K562 (cell line): ENCODE data around the gene SRGAP3. TPM values are rescaled to one million over a fixed set of nuclear protein-coding genes. Genes with fewer than 3 reads are reported as not detected.

ENCODE experiments used
- ATAC-seq: fragments of 200-7000 bp; cut with Tn5 transposase; 3 replicates; pipeline ENCODE4 v1.9.1; 2020; ENCODE audit warnings: moderate library complexity
- BruUV-seq: library from RNA; stranded (reverse); fragments of 400-500 nt; replicated peaks from 2 replicates; lab custom pipeline; 2021; lab: Mats Ljungman, UMichigan
- CTCF ChIA-PET: fragments of 300-600 bp; formaldehyde crosslinking; extraction: SDS; loops from one replicate; lab custom pipeline; 2021; ENCODE audit warnings: low intra/inter-chr PET ratio; lab: Yijun Ruan, JAX
- POLR2A ChIA-PET: fragments of 300-600, 350-650 bp; sonication (Branson Sonifier 250); formaldehyde crosslinking; extraction: SDS; loops from one replicate; lab custom pipeline; 2021; ENCODE audit warnings: antibody characterized with exemption, inconsistent platforms; lab: Yijun Ruan, JAX
- DNase-seq, 4 experiments: peaks; one replicate each; pipeline versions ENCODE4 v3.0.0 to v3.0.0-alpha.2; 2011 to 2018; ENCODE audit warnings: low spot score in 3 of 4, mixed read lengths in 3 of 4; ENCODE audit errors: extremely low read depth in 1 of 4
- FAIRE-seq: peaks from 2 replicates; lab custom pipeline; 2011; peaks lifted over from hg19 to GRCh38; lab: Jason Lieb, UNC
- H2AFZ ChIP-seq: 2 replicates; pipeline ENCODE4 v1.6.0; 2011; ENCODE audit warnings: low read depth, low read length, control low read depth, inconsistent platforms
- H3K27ac ChIP-seq: fragments of 200-600 bp; 3 replicates; pipeline ENCODE4 v1.8.0; 2011; ENCODE audit warnings: low read depth, mild to moderate bottlenecking, control low read depth, inconsistent platforms, low read length, moderate library complexity, mixed read lengths; ENCODE audit errors: extremely low read depth
- H3K27me3 ChIP-seq, 2 experiments: fragments of 300-600 bp in 1 of 2; 2 replicates in 1 of 2; 3 replicates in 1 of 2; pipeline versions ENCODE4 v1.6.0 to v1.8.0; 2011; ENCODE audit warnings: inconsistent platforms in 2 of 2, low read length in 2 of 2, mild to moderate bottlenecking in 1 of 2, mixed read lengths in 1 of 2, moderate library complexity in 1 of 2; ENCODE audit not compliant: control insufficient read depth in 2 of 2, insufficient read depth in 2 of 2
- H3K36me3 ChIP-seq: fragments of 300-600 bp; 3 replicates; pipeline ENCODE4 v1.8.0; 2011; ENCODE audit warnings: mild to moderate bottlenecking, low read length, inconsistent platforms; ENCODE audit not compliant: control insufficient read depth, insufficient read depth
- H3K4me1 ChIP-seq, 2 experiments: fragments of 200-600 bp in 1 of 2; replicated peaks in 1 of 2; 2 replicates in 1 of 2; 3 replicates in 1 of 2; pipeline versions ENCODE4 v1.5.1 to v1.8.0; 2011; ENCODE audit warnings: inconsistent platforms in 2 of 2, low read length in 2 of 2, mild to moderate bottlenecking in 1 of 2, mixed read lengths in 1 of 2, moderate library complexity in 1 of 2; ENCODE audit not compliant: control insufficient read depth in 2 of 2, insufficient read depth in 2 of 2
- H3K4me2 ChIP-seq: 2 replicates; pipeline ENCODE4 v1.6.1; 2011; ENCODE audit warnings: low read length, control low read depth, inconsistent platforms, mixed read lengths; ENCODE audit not compliant: insufficient read depth
- H3K4me3 ChIP-seq: fragments of 200-600 bp; sonication (generic), shearing (Covaris generic); 2 replicates; pipeline ENCODE4 v1.5.1; 2016; ENCODE audit warnings: control low read depth, inconsistent platforms
- H3K79me2 ChIP-seq: fragments of 200-600 bp; 3 replicates; pipeline ENCODE4 v1.8.0; 2011; ENCODE audit warnings: low read length, inconsistent platforms; ENCODE audit not compliant: control insufficient read depth, insufficient read depth
- H3K9ac ChIP-seq, 2 experiments: 2 replicates each; pipeline versions ENCODE4 v1.6.0 to v1.6.1; 2011; ENCODE audit warnings: low read depth in 2 of 2, low read length in 2 of 2, control low read depth in 1 of 2, inconsistent platforms in 1 of 2, mild to moderate bottlenecking in 1 of 2, mixed read lengths in 1 of 2; ENCODE audit not compliant: insufficient read depth in 1 of 2
- H3K9me1 ChIP-seq: one replicate; pipeline ENCODE4 v1.6.0; 2011; ENCODE audit warnings: inconsistent platforms, mild to moderate bottlenecking, low read length, moderate library complexity; ENCODE audit not compliant: control insufficient read depth, insufficient read depth
- H3K9me3 ChIP-seq: replicated peaks from 2 replicates; pipeline ENCODE4 v1.5.1; 2011; ENCODE audit warnings: low read depth, low read length, inconsistent platforms; ENCODE audit not compliant: control insufficient read depth, insufficient read depth
- H4K20me1 ChIP-seq: replicated peaks from 2 replicates; pipeline ENCODE4 v1.6.1; 2011; ENCODE audit warnings: low read length, inconsistent platforms, mixed read lengths; ENCODE audit not compliant: control insufficient read depth, insufficient read depth
- CREM ChIP-seq: IDR thresholded peaks from 2 replicates; pipeline ENCODE4 v1.6.1; 2014; ENCODE audit warnings: antibody characterized with exemption, low read depth
- DIDO1 ChIP-seq: fragments of 450-650 bp; IDR thresholded peaks from 2 replicates; pipeline ENCODE4 v1.6.1; 2016; ENCODE audit warnings: low read depth, missing biosample characterization, missing genetic modification characterization
- FIP1L1 ChIP-seq: fragments of 200-400 bp; formaldehyde crosslinking; IDR thresholded peaks from 2 replicates; pipeline ENCODE4 v1.6.1; 2018; ENCODE audit warnings: mild to moderate bottlenecking, low read depth, low read length; ENCODE audit not compliant: poor library complexity, severe bottlenecking
- PTBP1 ChIP-seq: fragments of 200-400 bp; formaldehyde crosslinking; IDR thresholded peaks from 2 replicates; pipeline ENCODE4 v1.6.1; 2017; ENCODE audit warnings: low read depth, low read length
- STAG1 ChIP-seq: sonication (generic); formaldehyde crosslinking; IDR thresholded peaks from 2 replicates; pipeline ENCODE4 v1.5.0; 2020; ENCODE audit warnings: missing genetic modification reagents, borderline replicate concordance
- TAF1 ChIP-seq: IDR thresholded peaks from 2 replicates; pipeline ENCODE4 v1.6.1; 2011; ENCODE audit warnings: mild to moderate bottlenecking, low read length, moderate library complexity; ENCODE audit not compliant: insufficient read depth, control insufficient read depth, severe bottlenecking; ENCODE audit errors: extremely low read depth
- TCF7L2 ChIP-seq: fragments of 150-350 bp; IDR thresholded peaks from 2 replicates; pipeline ENCODE4 v1.6.1; 2016; ENCODE audit warnings: low read depth, mild to moderate bottlenecking, low read length, moderate library complexity
- ZNF134 ChIP-seq: fragments of 250-450 bp; sonication (Bioruptor Pico); conservative IDR thresholded peaks from 2 replicates; pipeline ENCODE4 v1.4.0; 2020
- ZNF165 ChIP-seq: fragments of 250-450 bp; sonication (Bioruptor Pico); IDR thresholded peaks from 2 replicates; pipeline ENCODE4 v1.4.0; 2020; ENCODE audit warnings: borderline replicate concordance
- ZNF764 ChIP-seq: fragments of 250-450 bp; sonication (Bioruptor Pico); IDR thresholded peaks from 2 replicates; pipeline ENCODE4 v1.4.0; 2020; ENCODE audit warnings: low read depth, mild to moderate bottlenecking, moderate library complexity
- WGBS: fragments of 100-300 bp; shearing (Covaris generic); methylation state at CpG from one replicate; pipeline ENCODE4 v1.1.6; 2016; ENCODE audit warnings: low coverage, mixed read lengths; ENCODE audit not compliant: insufficient coverage; ENCODE audit errors: missing lambda C conversion rate; 5-methylcytosine and 5-hydroxymethylcytosine counted together
- in situ Hi-C: fragments of 300-500 bp; cut with MboI; formaldehyde crosslinking; loops from 4 replicates; pipeline ENCODE4 v1.15.0; 2018; ENCODE audit warnings: inconsistent platforms, mixed read lengths
- intact Hi-C: fragments of 100-400 bp; cut with micrococcal nuclease; formaldehyde crosslinking; loops from 2 replicates; pipeline ENCODE4 v1.14.2; 2022
- polyA plus RNA-seq, 8 experiments: library from polyadenylated mRNA; depleted of rRNA in 4 of 8; stranded (reverse) in 5 of 8; unstranded in 3 of 8; fragments of >200 nt; fragmentation: Nextera tagmentation in 2 of 8; fragmentation: Illumina TruSeq in 1 of 8; extraction: Ambion mirVana in 2 of 8; extraction: Trizol in 1 of 8; gene quantifications; 2 replicates each; pipeline versions ENCODE4 v1.2.1 to v1.2.3, GENCODE V29; 2011 to 2014; ENCODE audit warnings: inconsistent platforms in 1 of 8, missing spikeins in 1 of 8
- total RNA-seq, 7 experiments: library from RNA; depleted of rRNA in 6 of 7; stranded (reverse); fragments of >200 nt in 6 of 7; fragmentation: Illumina TruSeq in 2 of 7; extraction: Trizol in 2 of 7; gene quantifications; 2 replicates each; pipeline versions ENCODE4 v1.2.1 to v1.2.3, GENCODE V29; 2011 to 2021; ENCODE audit warnings: low replicate concordance in 1 of 7
- TF ChIP-seq, protein P1 (sequence below): fragments of 250-450 bp; sonication (Bioruptor Pico); IDR thresholded peaks from 2 replicates; pipeline ENCODE4 v1.4.0; 2020; ENCODE audit warnings: mild to moderate bottlenecking, moderate library complexity
- TF ChIP-seq, protein P2 (sequence below): sonication (generic); formaldehyde crosslinking; IDR thresholded peaks from 2 replicates; pipeline ENCODE4 v1.8.1; 2022; ENCODE audit warnings: missing genetic modification reagents
- TF ChIP-seq, protein P3 (sequence below): fragments of 450-650 bp; IDR thresholded peaks from 2 replicates; pipeline ENCODE4 v1.6.1; 2016; ENCODE audit warnings: antibody characterized with exemption
- TF ChIP-seq, protein P4 (sequence below): fragments of 250-450 bp; sonication (Bioruptor Pico); IDR thresholded peaks from 2 replicates; pipeline ENCODE4 v1.5.1; 2021; ENCODE audit warnings: mild to moderate bottlenecking

SRGAP3 gene
- total and polyA plus RNA-seq, 9 of the 15 experiments (the other 6 are each of a cell fraction or from before 2014, with no cell fraction given), result 0.11 to 0.85 (median 0.35) TPM; not detected in 2

DNA sequence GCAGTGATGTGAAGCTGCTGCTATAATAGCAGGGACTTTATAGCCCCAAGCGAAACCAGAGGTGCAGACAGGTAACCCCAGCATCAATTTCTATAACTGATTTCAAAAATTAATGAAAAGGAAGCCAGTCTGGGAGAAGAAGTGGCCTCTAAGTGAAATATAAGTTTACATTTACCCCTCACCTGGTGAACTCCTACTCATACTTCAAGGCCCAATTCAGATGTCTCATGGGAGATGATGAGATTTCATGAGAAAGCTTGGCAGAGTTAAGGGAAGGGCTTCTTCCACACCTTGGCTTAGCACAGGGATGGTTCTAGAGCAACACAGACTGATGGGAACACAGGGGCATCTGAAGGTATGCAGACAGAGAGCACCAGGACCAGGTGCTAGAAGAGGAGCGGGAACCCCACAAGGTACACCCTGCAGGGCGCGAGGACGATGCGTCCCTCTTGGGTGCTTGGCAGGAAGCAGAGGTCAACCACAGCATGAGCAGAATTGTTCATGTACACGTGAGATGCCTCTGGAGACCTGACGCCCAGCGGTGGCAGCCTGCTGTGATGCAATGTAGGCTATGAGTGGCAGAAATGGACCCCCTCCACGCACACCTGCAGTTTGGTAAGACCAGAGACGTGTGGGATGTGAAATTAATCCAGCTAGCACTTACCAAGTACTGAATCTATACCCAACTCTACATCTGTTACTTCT is 102.9 kb downstream of the SRGAP3 start (continued):
- TF ChIP-seq DIDO1 (tag) (no peak), ZNF764 (CRISPR knock-in tag) (no peak)
- TF ChIP-seq, protein P1, sequence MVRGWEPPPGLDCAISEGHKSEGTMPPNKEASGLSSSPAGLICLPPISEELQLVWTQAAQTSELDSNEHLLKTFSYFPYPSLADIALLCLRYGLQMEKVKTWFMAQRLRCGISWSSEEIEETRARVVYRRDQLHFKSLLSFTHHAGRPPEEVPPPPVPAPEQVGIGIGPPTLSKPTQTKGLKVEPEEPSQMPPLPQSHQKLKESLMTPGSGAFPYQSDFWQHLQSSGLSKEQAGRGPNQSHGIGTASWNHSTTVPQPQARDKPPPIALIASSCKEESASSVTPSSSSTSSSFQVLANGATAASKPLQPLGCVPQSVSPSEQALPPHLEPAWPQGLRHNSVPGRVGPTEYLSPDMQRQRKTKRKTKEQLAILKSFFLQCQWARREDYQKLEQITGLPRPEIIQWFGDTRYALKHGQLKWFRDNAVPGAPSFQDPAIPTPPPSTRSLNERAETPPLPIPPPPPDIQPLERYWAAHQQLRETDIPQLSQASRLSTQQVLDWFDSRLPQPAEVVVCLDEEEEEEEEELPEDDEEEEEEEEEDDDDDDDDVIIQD (CRISPR knock-in tag), result no peak
- TF ChIP-seq, protein P2, sequence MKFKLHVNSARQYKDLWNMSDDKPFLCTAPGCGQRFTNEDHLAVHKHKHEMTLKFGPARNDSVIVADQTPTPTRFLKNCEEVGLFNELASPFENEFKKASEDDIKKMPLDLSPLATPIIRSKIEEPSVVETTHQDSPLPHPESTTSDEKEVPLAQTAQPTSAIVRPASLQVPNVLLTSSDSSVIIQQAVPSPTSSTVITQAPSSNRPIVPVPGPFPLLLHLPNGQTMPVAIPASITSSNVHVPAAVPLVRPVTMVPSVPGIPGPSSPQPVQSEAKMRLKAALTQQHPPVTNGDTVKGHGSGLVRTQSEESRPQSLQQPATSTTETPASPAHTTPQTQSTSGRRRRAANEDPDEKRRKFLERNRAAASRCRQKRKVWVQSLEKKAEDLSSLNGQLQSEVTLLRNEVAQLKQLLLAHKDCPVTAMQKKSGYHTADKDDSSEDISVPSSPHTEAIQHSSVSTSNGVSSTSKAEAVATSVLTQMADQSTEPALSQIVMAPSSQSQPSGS (CRISPR knock-in tag), result no peak

DNA sequence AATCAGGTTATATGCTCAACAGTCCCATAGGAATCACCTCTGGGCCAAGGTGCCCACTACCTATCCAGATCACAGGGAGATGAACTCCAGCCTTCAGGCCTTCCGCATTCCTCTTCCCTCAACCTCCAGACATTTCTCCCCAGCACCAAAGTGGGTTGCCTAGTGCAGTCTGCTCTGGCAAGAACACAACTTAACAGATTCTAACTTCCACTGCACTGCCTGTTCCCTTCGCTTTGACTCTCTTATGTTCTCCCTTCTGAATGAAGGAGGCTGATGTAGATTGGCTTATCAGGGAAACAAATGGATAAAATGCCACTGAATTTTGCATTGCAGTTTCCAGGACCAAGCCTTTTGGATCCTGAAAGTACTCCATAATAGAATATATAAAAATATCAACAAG is 106.3 kb downstream of the SRGAP3 start:
- Histone ChIP-seq H3K4me2 (no peak overlapping the region), H3K36me3 (no peaks in the 10 kb centered on the region), H3K9ac (no peak overlapping the region), H3K27me3 (peaks cover 6 to 35% of the 10 kb centered on the region in 2 experiments; a peak in 2 of 5 replicates), H3K27ac (no peak overlapping the region), H4K20me1 (no peaks in the 10 kb centered on the region), H3K79me2 (no peaks in the 10 kb centered on the region), H3K9me1 (no peaks in the 10 kb centered on the region), H3K4me1 (no peaks in the 10 kb centered on the region), H3K9me3 (peaks cover 2% of the 10 kb centered on the region; the same call in 1 of the 2 replicates), H3K4me3 (no peak overlapping the region), H2AFZ (no peak overlapping the region)
- FAIRE-seq, result no peak
- in situ Hi-C loops (no loop called here), intact Hi-C loops (no loop called here)
- no TSS peak for BruUV-seq
- DNase-seq, result no peak
- ChIA-PET POLR2A (no interaction called here), CTCF (no interaction called here)
- WGBS, result 0% methylated on average over 2 of the region's 2 CpGs
- TF ChIP-seq ZNF165 (no peak), STAG1 (no peak), TAF1 (no peak), FIP1L1 (no peak), ZNF134 (CRISPR knock-in tag) (no peak), CREM (no peak), TCF7L2 (no peak), PTBP1 (no peak)
- TF ChIP-seq, protein P3, sequence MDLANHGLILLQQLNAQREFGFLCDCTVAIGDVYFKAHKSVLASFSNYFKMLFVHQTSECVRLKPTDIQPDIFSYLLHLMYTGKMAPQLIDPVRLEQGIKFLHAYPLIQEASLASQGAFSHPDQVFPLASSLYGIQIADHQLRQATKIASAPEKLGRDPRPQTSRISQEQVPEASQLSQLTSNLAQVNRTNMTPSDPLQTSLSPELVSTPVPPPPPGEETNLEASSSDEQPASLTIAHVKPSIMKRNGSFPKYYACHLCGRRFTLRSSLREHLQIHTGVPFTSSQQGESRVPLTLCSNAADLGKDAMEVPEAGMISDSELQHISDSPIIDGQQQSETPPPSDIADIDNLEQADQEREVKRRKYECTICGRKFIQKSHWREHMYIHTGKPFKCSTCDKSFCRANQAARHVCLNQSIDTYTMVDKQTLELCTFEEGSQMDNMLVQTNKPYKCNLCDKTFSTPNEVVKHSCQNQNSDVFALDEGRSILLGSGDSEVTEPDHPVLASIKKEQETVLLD, result no peak
- TF ChIP-seq, protein P4, sequence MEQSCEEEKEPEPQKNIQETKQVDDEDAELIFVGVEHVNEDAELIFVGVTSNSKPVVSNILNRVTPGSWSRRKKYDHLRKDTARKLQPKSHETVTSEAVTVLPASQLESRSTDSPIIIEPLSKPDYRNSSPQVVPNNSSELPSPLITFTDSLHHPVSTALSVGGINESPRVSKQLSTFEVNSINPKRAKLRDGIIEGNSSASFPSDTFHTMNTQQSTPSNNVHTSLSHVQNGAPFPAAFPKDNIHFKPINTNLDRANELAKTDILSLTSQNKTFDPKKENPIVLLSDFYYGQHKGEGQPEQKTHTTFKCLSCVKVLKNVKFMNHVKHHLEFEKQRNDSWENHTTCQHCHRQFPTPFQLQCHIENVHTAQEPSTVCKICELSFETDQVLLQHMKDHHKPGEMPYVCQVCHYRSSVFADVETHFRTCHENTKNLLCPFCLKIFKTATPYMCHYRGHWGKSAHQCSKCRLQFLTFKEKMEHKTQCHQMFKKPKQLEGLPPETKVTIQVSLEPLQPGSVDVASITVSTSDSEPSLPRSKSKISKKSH (CRISPR knock-in tag), result no peak
- no peak for ATAC-seq
